ENCODE results near the gene SMC4. TPM values are rescaled to one million over a fixed set of nuclear protein-coding genes. Genes with fewer than 3 reads are reported as not detected.

The SMC4 gene
- total and polyA plus RNA-seq, 2 of the 8 experiments (the other 6 are each of a cell fraction or from before 2014, with no cell fraction given): 26.6 to 118 TPM

DNA sequence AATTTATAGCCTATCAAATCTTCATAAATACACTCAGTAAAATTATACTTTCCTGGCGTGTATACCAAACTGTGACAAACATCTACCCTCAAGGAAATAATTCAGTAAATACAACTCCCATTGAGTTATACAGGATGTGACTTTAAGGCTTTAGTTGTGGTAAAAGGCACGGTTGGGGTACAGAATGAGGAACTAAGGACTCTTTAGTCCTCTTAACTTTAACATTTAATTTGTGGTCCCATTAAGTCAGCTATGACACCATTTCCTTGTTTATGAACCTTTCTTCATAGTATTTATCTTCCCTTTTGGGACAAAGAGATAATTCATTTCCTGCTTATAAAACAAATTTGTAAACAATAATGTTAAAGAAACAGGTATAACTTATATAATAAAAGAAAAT lies 30.6 kb upstream of the SMC4 start:
- Histone ChIP-seq H3K79me1 (ENCODE audit: low read depth, low read length) (no peaks in the 10 kb centered on the region), H4K91ac (replicated peaks; ENCODE audit: insufficient read length, low read length) (no peak overlapping the region), H4K5ac (ENCODE audit: insufficient read length, low read depth, low read length) (no peak overlapping the region), H3K4me1 (replicated peaks in 1 of 4; ENCODE audit: control insufficient read depth in 3 of 4, insufficient read depth in 4 of 4, low read length in 3 of 4) (no peaks in the 10 kb centered on the region), H3K9ac (replicated peaks in 1 of 4; ENCODE audit: extremely low read depth in 1 of 4, low read depth in 3 of 4, low read length in 3 of 4) (no peak overlapping the region), H2BK120ac (replicated peaks; ENCODE audit: low read depth, low read length) (no peak overlapping the region), H2BK12ac (ENCODE audit: low read depth, low read length) (no peak overlapping the region), H3K23ac (ENCODE audit: insufficient read length) (no peak overlapping the region), H3K18ac (ENCODE audit: extremely low read depth, low read length) (no peak overlapping the region), H4K8ac (ENCODE audit: extremely low read depth, insufficient read depth, low read length) (no peak overlapping the region), H2AK5ac (ENCODE audit: low read depth, low read length) (no peak overlapping the region), H2BK20ac (ENCODE audit: low read length) (no peak overlapping the region), H3K4me3 (ENCODE audit: extremely low read depth in 1 of 4, insufficient read depth in 2 of 4, low read depth in 3 of 4, low read length in 4 of 4) (no peak overlapping the region), H3K79me2 (ENCODE audit: control insufficient read depth in 1 of 2, insufficient read depth in 2 of 2, low read length in 2 of 2) (no peaks in the 10 kb centered on the region), H3K4ac (replicated peaks; ENCODE audit: insufficient read length, low read depth, low read length) (no peak overlapping the region), H3K9me3 (ENCODE audit: insufficient read depth in 2 of 2, low read depth in 1 of 2, low read length in 1 of 2) (no peaks in the 10 kb centered on the region), H3K56ac (replicated peaks; ENCODE audit: insufficient read length, low read depth, low read length) (no peak overlapping the region), H3K14ac (ENCODE audit: insufficient read length) (no peak overlapping the region), H3K27ac (ENCODE audit: low read depth, low read length) (no peak overlapping the region), H2AFZ (ENCODE audit: low read length) (no peak overlapping the region), H3K36me3 (ENCODE audit: control insufficient read depth in 2 of 4, insufficient read depth in 4 of 4, low read length in 3 of 4) (peaks cover 0 to 9% (median 4%) of the 10 kb centered on the region in 4 experiments; a peak in 3 of 8 replicates), H4K20me1 (replicated peaks in 1 of 2; ENCODE audit: control insufficient read depth in 1 of 2, insufficient read depth in 2 of 2, low read length in 2 of 2) (no peaks in the 10 kb centered on the region), H3K27me3 (replicated peaks in 1 of 4; ENCODE audit: control insufficient read depth in 3 of 4, extremely low read depth in 1 of 4, insufficient read depth in 3 of 4, low read length in 3 of 4) (no peaks in the 10 kb centered on the region), H3K23me2 (ENCODE audit: low read depth, low read length) (no peaks in the 10 kb centered on the region), H2BK15ac (ENCODE audit: low read length) (no peak overlapping the region), H3K4me2 (ENCODE audit: insufficient read depth in 1 of 2, low read depth in 2 of 2, low read length in 2 of 2) (no peak overlapping the region), H2BK5ac (ENCODE audit: low read depth, low read length) (no peak overlapping the region)
- DNase-seq (ENCODE audit: low read depth in 1 of 2, low spot score in 2 of 2): no peak
- ChIA-PET CTCF (ENCODE audit: partially characterized antibody) (no interaction called here), POLR2A (ENCODE audit: partially characterized antibody) (no interaction called here)
- FAIRE-seq: no peak
- 90% methylated on average over 2 of the region's 2 CpGs; no CpG with 5 or more reads in 1 of the 2 experiments for WGBS, 2 experiments (ENCODE audit: extremely low coverage in 1 of 2, insufficient coverage in 1 of 2, insufficient read length in 1 of 2, insufficient replicate concordance in 2 of 2, low coverage in 1 of 2, low lambda C conversion rate in 2 of 2, missing lambda C conversion rate in 1 of 2)
- TF ChIP-seq ZNF274 (IDR thresholded peaks at IDR 0.05; ENCODE audit: borderline replicate concordance, extremely low read depth, low read length) (no peak), POU5F1 (IDR thresholded peaks at IDR 0.05; ENCODE audit: low read depth, low read length) (no peak)
